IMR-90 (cell line): ENCODE results near the gene TXNRD1. TPM values are rescaled to one million over a fixed set of nuclear protein-coding genes. Genes with fewer than 3 reads are reported as not detected.
"Not testable (repeated sequence)": the region's sequence is repeated elsewhere in the genome, so short reads cannot be mapped to it uniquely, and the experiment has no call there.

Experiments used
- ATAC-seq: fragments of 200-7000 bp; cut with Tn5 transposase; 2 replicates; pipeline ENCODE4 v1.9.1; 2020; ENCODE audit warnings: low read depth, mild to moderate bottlenecking, moderate library complexity
- BruUV-seq: library from RNA; stranded (reverse); fragments of 400-500 nt; replicated peaks from 2 replicates; lab custom pipeline; 2021; lab: Mats Ljungman, UMichigan
- CTCF ChIA-PET: fragments of 300-600 bp; formaldehyde crosslinking; extraction: SDS; loops from one replicate; lab custom pipeline; 2021; ENCODE audit warnings: antibody characterized with exemption; lab: Yijun Ruan, JAX
- POLR2A ChIA-PET: fragments of 300-600 bp; sonication (Branson Sonifier 250); formaldehyde crosslinking; loops from one replicate; lab custom pipeline; 2022; ENCODE audit warnings: antibody characterized with exemption; ENCODE audit not compliant: unreplicated experiment; lab: Charles Lee
- DNase-seq: peaks from one replicate; pipeline ENCODE4 v3.0.0; 2013
- H2AFZ ChIP-seq: replicated peaks from 2 replicates; pipeline ENCODE3; 2013; ENCODE audit warnings: low read length, mild to moderate bottlenecking; ENCODE audit not compliant: poor library complexity
- H2AK5ac ChIP-seq: 2 replicates; pipeline ENCODE4 v1.6.1; 2013; ENCODE audit warnings: low read depth, low read length, inconsistent platforms
- H2AK9ac ChIP-seq: replicated peaks from 2 replicates; pipeline ENCODE3; 2013; ENCODE audit warnings: mild to moderate bottlenecking, low read depth, low read length, moderate library complexity; ENCODE audit not compliant: poor library complexity
- H2BK120ac ChIP-seq: 2 replicates; pipeline ENCODE4 v1.6.1; 2013; ENCODE audit warnings: low read depth, low read length, inconsistent platforms
- H2BK15ac ChIP-seq: 3 replicates; pipeline ENCODE4 v1.6.1; 2013; ENCODE audit warnings: low read depth, low read length, inconsistent platforms
- H2BK20ac ChIP-seq: 2 replicates; pipeline ENCODE4 v1.6.1; 2013; ENCODE audit warnings: low read depth, mild to moderate bottlenecking, inconsistent platforms, low read length, moderate library complexity
- H2BK5ac ChIP-seq: 2 replicates; pipeline ENCODE4 v1.6.1; 2013; ENCODE audit warnings: mild to moderate bottlenecking, low read depth, low read length, inconsistent platforms; ENCODE audit not compliant: poor library complexity, severe bottlenecking
- H3K14ac ChIP-seq: replicated peaks from 2 replicates; pipeline ENCODE4 v1.6.1; 2013; ENCODE audit warnings: low read depth, low read length, inconsistent platforms
- H3K18ac ChIP-seq: 2 replicates; pipeline ENCODE4 v1.6.1; 2013; ENCODE audit warnings: low read depth, low read length, control low read depth
- H3K23ac ChIP-seq: 2 replicates; pipeline ENCODE4 v1.6.1; 2013; ENCODE audit warnings: low read depth, low read length, inconsistent platforms
- H3K27ac ChIP-seq: 2 replicates; pipeline ENCODE4 v1.5.1; 2013; ENCODE audit warnings: mild to moderate bottlenecking, control low read depth, low read length; ENCODE audit not compliant: insufficient read depth
- H3K27me3 ChIP-seq: 2 replicates; pipeline ENCODE4 v1.6.1; 2013; ENCODE audit warnings: low read length; ENCODE audit not compliant: control insufficient read depth, insufficient read depth
- H3K36me3 ChIP-seq: 2 replicates; pipeline ENCODE4 v1.6.1; 2013; ENCODE audit warnings: low read length, mixed read lengths; ENCODE audit not compliant: control insufficient read depth, insufficient read depth
- H3K4ac ChIP-seq: 2 replicates; pipeline ENCODE4 v1.6.1; 2013; ENCODE audit warnings: low read depth, low read length, inconsistent platforms
- H3K4me1 ChIP-seq: 2 replicates; pipeline ENCODE4 v1.6.1; 2013; ENCODE audit warnings: low read length, mixed read lengths; ENCODE audit not compliant: control insufficient read depth, insufficient read depth
- H3K4me2 ChIP-seq: 2 replicates; pipeline ENCODE4 v1.6.1; 2013; ENCODE audit warnings: low read depth, mild to moderate bottlenecking, control low read depth, low read length, moderate library complexity
- H3K4me3 ChIP-seq: 2 replicates; pipeline ENCODE4 v1.5.1; 2013; ENCODE audit warnings: low read depth, mild to moderate bottlenecking, control low read depth, low read length, moderate library complexity; ENCODE audit not compliant: insufficient read depth
- H3K56ac ChIP-seq: 2 replicates; pipeline ENCODE4 v1.6.1; 2013; ENCODE audit warnings: low read length, inconsistent platforms; ENCODE audit not compliant: insufficient read depth; ENCODE audit errors: extremely low read depth
- H3K79me1 ChIP-seq, 2 experiments: 2 replicates each; pipeline ENCODE4 v1.6.1; 2013; ENCODE audit warnings: low read length in 2 of 2, inconsistent platforms in 1 of 2, low read depth in 1 of 2
- H3K9ac ChIP-seq: 2 replicates; pipeline ENCODE4 v1.6.1; 2013; ENCODE audit warnings: low read depth, low read length, control low read depth
- H3K9me1 ChIP-seq: 2 replicates; pipeline ENCODE4 v1.6.1; 2013; ENCODE audit warnings: low read length, inconsistent platforms; ENCODE audit not compliant: insufficient read depth
- H3K9me3 ChIP-seq: 2 replicates; pipeline ENCODE4 v1.6.1; 2013; ENCODE audit warnings: low read length; ENCODE audit not compliant: control insufficient read depth, insufficient read depth
- H4K20me1 ChIP-seq: 2 replicates; pipeline ENCODE4 v1.6.1; 2013; ENCODE audit warnings: low read length, inconsistent platforms; ENCODE audit not compliant: insufficient read depth
- H4K5ac ChIP-seq: 2 replicates; pipeline ENCODE4 v1.6.1; 2013; ENCODE audit warnings: mild to moderate bottlenecking, low read depth, low read length, control low read depth
- H4K8ac ChIP-seq, 2 experiments: 2 replicates each; pipeline ENCODE4 v1.6.1; 2013; ENCODE audit warnings: low read depth in 2 of 2, low read length in 2 of 2, control low read depth in 1 of 2, inconsistent platforms in 1 of 2
- H4K91ac ChIP-seq: 2 replicates; pipeline ENCODE4 v1.6.1; 2013; ENCODE audit warnings: low read depth, low read length, inconsistent platforms; ENCODE audit not compliant: insufficient read depth
- WGBS, 2 experiments: methylation state at CpG; one replicate each; pipeline versions ENCODE4 v1.1.5 to v1.1.7; 2013; ENCODE audit warnings: missing lambda C conversion rate in 2 of 2; ENCODE audit not compliant: insufficient read length in 1 of 2; ENCODE audit errors: extremely low coverage in 2 of 2; 5-methylcytosine and 5-hydroxymethylcytosine counted together
- dilution Hi-C: fragments of 300-500 bp; cut with HindIII; formaldehyde crosslinking; loops from one replicate; pipeline ENCODE4 v1.14.3; 2018; ENCODE audit warnings: low sequenced_read_pairs; ENCODE audit not compliant: unreplicated experiment
- in situ Hi-C: fragments of 300-500 bp; cut with MboI; formaldehyde crosslinking; loops from 3 replicates; pipeline ENCODE4 v1.14.3; 2019; ENCODE audit warnings: low sequenced_read_pairs, inconsistent platforms, mixed read lengths
- intact Hi-C: fragments of 100-400 bp; cut with micrococcal nuclease; formaldehyde crosslinking; loops from 2 replicates; pipeline ENCODE4 v1.10.0; 2022
- polyA plus RNA-seq, 3 experiments: library from polyadenylated mRNA; depleted of rRNA; stranded (reverse); fragments of >200 nt; gene quantifications; 2 replicates each; pipeline ENCODE4 v1.2.3, GENCODE V29; 2012; ENCODE audit warnings: low replicate concordance in 1 of 3
- total RNA-seq: library from RNA; depleted of rRNA; stranded (reverse); fragments of >200 nt; gene quantifications from 2 replicates; pipeline ENCODE4 v1.2.3, GENCODE V29; 2012

The TXNRD1 gene
- total and polyA plus RNA-seq, 2 of the 4 experiments (the other 2 are of a cell fraction), result 379 to 582 TPM

GRCh38 chr12:104332273-104332672 lies 116.7 kb downstream of the TXNRD1 start:
- in situ Hi-C loops, intact Hi-C loops, dilution Hi-C loops: not testable (repeated sequence)

More at GRCh38 chr12:104332273-104332672, 116.7 kb downstream of the TXNRD1 start:
- H4K5ac ChIP-seq, H3K4me3 ChIP-seq, H3K18ac ChIP-seq, H2BK120ac ChIP-seq, H3K14ac ChIP-seq, CTCF ChIA-PET, H2BK20ac ChIP-seq, H3K4ac ChIP-seq, DNase-seq, H3K9ac ChIP-seq, H3K9me1 ChIP-seq, H3K27ac ChIP-seq, H3K4me1 ChIP-seq, ATAC-seq, H2AK5ac ChIP-seq, H3K4me2 ChIP-seq, BruUV-seq, H4K91ac ChIP-seq, H2BK15ac ChIP-seq, H3K23ac ChIP-seq, H3K56ac ChIP-seq, H3K27me3 ChIP-seq, H2AFZ ChIP-seq, H2AK9ac ChIP-seq, H4K8ac ChIP-seq, H3K9me3 ChIP-seq, H2BK5ac ChIP-seq: not testable (repeated sequence)
- POLR2A ChIA-PET, result interaction anchor here (0.6 kb wide), 1 partner anchor 20 kb away, joined by 4 read pairs; no protein-coding TSS in a partner anchor
- WGBS, 2 experiments, result no CpG with 5 or more reads among the region's 3 CpGs
- Histone ChIP-seq H3K79me1 (peaks cover 11 to 34% of the 10 kb centered on the region in 2 experiments), H3K36me3 (peaks cover 56% of the 10 kb centered on the region), H4K20me1 (peaks cover 25% of the 10 kb centered on the region; the same call in 1 of the 2 replicates)
